ENCODE data around the gene TUFT1. TPM values are rescaled to one million over a fixed set of nuclear protein-coding genes. Genes with fewer than 3 reads are reported as not detected.
A peak's percentile ranks its signal among the peaks of the same experiment; 100 is the strongest.
"Not testable (repeated sequence)": the region's sequence is repeated elsewhere in the genome, so short reads cannot be mapped to it uniquely, and the experiment has no call there.

TUFT1 gene
- total RNA-seq, 1 experiment from 2014 or later, result 17.2 TPM

GRCh38 chr1:151611832-151612500 lies 71.9 kb downstream of the TUFT1 start, which contains the start of gene SNX27:
TSS of gene SNX27 (plus strand) at chr1:151612050. CDS start at chr1:151612202, 152 bp downstream.
- DNase-seq (ENCODE audit: extremely low read depth, low read depth), result peak; percentile 95

DNA sequence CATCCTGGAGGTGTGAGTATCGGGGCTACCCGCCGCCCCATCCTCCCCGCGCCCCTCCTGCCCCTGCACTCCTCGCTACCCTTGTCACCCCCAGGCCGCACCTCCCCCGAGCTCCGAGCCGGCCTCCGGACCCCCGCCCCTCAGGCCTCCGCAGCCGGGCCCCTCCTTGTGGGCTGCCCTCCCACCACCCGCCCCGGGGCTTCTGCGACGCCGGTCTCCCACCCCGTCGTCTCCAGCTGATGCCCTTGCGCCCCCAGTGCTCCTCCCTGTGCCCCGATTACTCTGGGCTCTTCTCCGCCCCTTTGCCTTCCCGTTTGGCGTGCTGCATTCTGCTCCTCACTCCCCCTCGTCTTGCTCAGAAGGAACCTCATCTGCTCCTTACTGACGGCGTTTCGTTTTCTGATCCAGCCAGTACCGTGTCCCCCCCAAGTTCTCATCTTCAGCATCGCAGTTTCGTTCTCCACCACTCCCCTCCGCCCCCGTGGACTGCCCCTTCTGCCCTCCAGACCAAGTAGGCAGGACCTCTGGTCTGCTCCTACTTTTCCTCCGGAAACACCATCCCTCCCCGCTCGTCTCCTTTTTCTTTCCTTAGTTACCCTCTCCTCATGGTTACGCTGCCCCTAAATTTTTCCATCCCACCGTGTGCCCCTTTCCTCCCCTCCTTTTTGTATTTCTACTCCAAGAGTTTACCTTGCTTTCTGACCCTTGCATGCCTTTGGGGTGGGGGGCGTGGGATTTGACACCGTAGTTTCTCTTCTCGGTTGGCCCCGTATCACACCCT lies 72.6 kb downstream of the TUFT1 start:
- DNase-seq (ENCODE audit: extremely low read depth, low read depth), result no peak

DNA sequence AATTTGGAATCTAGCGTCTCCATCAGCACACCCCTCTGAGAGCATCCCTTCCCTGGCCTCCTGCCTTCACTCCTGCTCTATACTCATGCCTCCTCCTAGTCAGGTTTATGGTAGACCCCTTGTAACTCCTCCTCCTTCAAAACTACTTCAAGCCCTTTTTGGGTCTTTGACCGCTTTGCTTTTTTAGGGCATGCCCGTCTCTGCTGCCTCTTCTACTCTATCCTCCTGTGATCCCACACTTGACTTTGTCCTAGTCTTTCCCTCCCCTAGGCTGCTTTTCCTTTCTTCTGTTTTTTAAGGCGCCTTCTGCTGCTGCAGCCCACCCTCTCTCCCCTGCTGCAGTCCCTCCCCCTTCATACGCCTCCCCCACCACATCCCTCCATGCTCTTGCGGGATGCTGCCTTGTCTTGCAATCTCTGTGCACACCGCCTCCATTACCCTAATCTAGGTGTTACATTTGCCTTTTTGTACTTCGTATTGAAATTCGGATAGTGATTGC lies 73.2 kb downstream of the TUFT1 start:
- DNase-seq (ENCODE audit: extremely low read depth, low read depth), result no peak

DNA sequence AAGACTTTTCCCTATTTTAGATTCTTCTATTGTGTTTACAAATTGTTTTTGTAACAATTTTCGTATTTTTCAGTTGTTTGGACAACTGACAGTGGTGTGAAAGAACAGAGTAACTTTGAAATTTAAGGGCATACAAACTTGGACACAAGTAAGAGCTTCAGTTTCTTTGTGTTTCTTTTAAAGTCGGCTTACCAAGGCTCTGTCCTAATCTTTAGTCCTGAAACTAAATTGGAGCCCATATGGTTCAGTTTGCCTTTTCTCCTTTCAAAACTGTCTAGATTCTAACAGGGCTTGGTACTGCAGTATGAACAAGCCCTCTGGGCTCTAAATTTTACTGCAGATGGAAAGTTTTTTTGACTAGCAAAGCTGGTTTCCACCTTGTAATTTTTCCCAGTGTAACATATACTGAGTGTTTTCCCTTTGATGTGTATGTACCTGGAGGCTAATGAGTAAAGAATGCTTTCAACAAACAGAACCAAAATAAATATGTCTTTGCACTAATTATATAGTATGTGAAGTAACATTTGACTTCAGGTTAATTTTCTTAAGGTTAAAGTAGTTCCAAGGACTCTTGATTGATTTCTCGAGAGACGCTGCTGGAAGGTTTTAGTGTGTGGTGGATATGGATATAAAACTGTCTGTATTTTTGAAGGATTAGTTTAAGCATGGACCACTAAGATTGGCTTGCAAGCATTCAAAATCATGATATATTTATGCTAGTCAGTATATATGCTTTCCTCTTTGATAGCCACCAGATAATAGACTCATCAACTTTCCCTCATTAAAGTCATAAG lies 75.8 kb downstream of the TUFT1 start:
- no peak for DNase-seq (ENCODE audit: extremely low read depth, low read depth)

DNA sequence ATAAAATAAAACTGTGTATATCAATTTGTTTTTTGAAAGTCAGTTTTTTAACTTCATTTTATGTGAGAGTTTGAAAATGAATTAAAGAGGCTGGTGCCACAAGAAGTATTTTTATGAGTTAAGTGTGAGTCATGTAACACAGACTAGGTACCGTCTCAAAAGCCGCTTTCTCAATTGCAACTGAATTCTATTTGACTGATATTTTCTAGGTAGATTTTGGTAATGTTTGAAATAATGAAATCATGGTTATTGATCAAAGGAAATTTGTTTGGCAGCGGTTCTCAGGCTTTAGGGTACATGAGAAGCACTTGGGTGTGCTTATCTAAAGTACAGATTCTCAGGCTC lies 76.4 kb downstream of the TUFT1 start:
- no peak for DNase-seq (ENCODE audit: extremely low read depth, low read depth)

- no peak for DNase-seq (ENCODE audit: extremely low read depth, low read depth)
Measured at GRCh38 chr1:151618003-151618402, 77.9 kb downstream of the TUFT1 start.

DNA sequence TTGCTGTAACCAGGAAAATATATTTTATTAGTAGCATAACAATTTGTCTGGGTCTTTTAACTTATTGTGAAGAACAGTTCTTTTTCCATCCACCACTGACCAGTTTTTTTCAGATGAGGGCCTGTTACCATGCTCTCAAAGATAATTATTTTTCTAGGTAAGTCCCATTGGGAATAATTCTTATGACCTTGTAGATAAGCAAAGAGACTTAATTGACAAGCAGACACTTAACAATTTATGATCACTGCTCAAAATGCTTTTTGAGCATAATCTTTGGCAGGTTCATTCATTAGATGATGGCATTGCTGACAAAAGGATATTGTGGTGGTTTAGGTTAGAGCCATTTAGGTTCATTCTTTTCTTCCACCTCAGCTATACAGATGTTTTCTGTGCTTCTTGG lies 78.4 kb downstream of the TUFT1 start:
- DNase-seq (ENCODE audit: extremely low read depth, low read depth), result no peak

- not testable (repeated sequence) for DNase-seq (ENCODE audit: extremely low read depth, low read depth)
Measured at GRCh38 chr1:151618996-151619395, 78.9 kb downstream of the TUFT1 start.

DNA sequence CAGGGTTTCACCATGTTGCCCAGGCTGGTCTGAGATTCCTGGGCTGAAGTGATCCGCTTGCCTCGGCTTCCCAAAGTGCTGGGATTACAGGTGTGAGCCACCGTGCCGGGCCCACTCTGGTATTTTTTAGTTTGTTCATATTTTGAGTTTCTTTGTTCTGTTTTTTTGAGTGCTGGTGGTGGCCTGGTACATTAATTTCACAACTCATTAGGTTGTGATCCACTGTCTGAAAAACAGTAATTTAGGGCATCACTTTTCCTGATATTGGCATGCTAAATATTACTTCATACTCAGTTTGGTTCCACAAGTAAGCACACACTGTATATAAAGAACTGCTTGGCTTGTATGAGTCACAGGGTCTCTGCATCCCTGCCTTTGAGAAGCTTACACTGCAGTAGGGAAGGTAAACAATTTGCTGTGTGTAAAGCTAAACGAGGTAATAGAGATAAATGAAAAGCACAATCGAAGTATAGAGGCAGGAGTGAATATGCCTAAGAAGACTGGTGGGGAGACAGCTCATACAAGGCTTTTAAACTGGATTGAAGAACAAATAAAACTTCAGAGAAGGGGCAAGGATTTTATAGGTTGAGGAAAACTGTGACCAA lies 79.5 kb downstream of the TUFT1 start:
- DNase-seq (ENCODE audit: extremely low read depth, low read depth), result no peak

- DNase-seq (ENCODE audit: extremely low read depth, low read depth), result no peak
Measured at GRCh38 chr1:151620286-151620685, 80.2 kb downstream of the TUFT1 start.

GRCh38 chr1:151621351-151621750 lies 81.2 kb downstream of the TUFT1 start:
- DNase-seq (ENCODE audit: extremely low read depth, low read depth), result no peak

GRCh38 chr1:151624783-151625182 lies 84.7 kb downstream of the TUFT1 start:
- no peak for DNase-seq (ENCODE audit: extremely low read depth, low read depth)

- DNase-seq (ENCODE audit: extremely low read depth, low read depth), result no peak
Measured at GRCh38 chr1:151626740-151627334, 86.7 kb downstream of the TUFT1 start.

GRCh38 chr1:151629278-151629677 lies 89.2 kb downstream of the TUFT1 start:
- no peak for DNase-seq (ENCODE audit: extremely low read depth, low read depth)

Small RNA genes lying within 50 kb of the gene (small RNA-seq; reads per million reads assigned to genes)
- gene MIR554 (0 reads per million in 2 experiments), gene RF00405 (0 reads per million in 2 experiments), gene RNU6-1062P (0 to 0.06 reads per million in 2 experiments)

Other genes starting within 250 kb of the TUFT1 start
- 36.1 and 36.8 TPM in 2 replicates for gene PI4KB, start 212.9 kb upstream of the TUFT1 start, total RNA-seq (2014; rRNA removed; shearing (Covaris generic))
- 41.9 and 48.1 TPM in 2 replicates for gene RFX5, start 193.1 kb upstream of the TUFT1 start, total RNA-seq (2014; rRNA removed; shearing (Covaris generic))
- 24.6 and 28.9 TPM in 2 replicates for gene SELENBP1, start 167.6 kb upstream of the TUFT1 start, total RNA-seq (2014; rRNA removed; shearing (Covaris generic))
- 641 and 758 TPM in 2 replicates for gene PSMB4, start 140.7 kb upstream of the TUFT1 start, total RNA-seq (2014; rRNA removed; shearing (Covaris generic))
- 27.3 and 34.5 TPM in 2 replicates for gene POGZ, start 80.8 kb upstream of the TUFT1 start, total RNA-seq (2014; rRNA removed; shearing (Covaris generic))
- gene CGN, start 28.9 kb upstream of the TUFT1 start, total RNA-seq (2014; rRNA removed; shearing (Covaris generic)), result 0.02 TPM in 1 of 2 replicates, not detected in the other
- 29.6 and 32.2 TPM in 2 replicates for gene SNX27, start 71.7 kb downstream of the TUFT1 start, total RNA-seq (2014; rRNA removed; shearing (Covaris generic))
- gene CELF3, start 176.5 kb downstream of the TUFT1 start, total RNA-seq (2014; rRNA removed; shearing (Covaris generic)), result not detected in 2 replicates
- not detected in 2 replicates for gene RIIAD1, start 181.2 kb downstream of the TUFT1 start, total RNA-seq (2014; rRNA removed; shearing (Covaris generic))
- gene MRPL9, start 223.2 kb downstream of the TUFT1 start, total RNA-seq (2014; rRNA removed; shearing (Covaris generic)), result 157 and 173 TPM in 2 replicates